ENCODE measurements around the gene EXOC2.

DNA sequence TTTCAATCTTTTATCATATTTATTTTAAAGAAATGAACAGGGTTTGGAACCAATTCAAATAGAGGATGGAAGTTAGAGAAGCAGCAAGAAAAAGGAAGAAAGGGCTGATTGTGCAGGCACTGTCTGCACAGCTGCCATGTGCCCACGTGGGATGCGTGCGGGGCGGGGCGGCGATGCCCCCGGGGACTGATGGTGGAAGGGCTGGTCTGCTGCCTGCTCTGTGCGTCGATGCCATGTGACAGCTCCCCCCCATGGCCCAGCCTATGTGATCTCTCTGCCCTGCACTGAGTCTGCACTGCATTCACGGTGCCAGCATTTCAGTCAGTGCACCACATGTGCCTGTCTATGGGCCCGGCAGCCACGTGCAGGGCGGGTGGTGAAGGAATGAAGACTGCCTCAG is 205.0 kb downstream of the EXOC2 start:
- TF ChIP-seq, protein P1, sequence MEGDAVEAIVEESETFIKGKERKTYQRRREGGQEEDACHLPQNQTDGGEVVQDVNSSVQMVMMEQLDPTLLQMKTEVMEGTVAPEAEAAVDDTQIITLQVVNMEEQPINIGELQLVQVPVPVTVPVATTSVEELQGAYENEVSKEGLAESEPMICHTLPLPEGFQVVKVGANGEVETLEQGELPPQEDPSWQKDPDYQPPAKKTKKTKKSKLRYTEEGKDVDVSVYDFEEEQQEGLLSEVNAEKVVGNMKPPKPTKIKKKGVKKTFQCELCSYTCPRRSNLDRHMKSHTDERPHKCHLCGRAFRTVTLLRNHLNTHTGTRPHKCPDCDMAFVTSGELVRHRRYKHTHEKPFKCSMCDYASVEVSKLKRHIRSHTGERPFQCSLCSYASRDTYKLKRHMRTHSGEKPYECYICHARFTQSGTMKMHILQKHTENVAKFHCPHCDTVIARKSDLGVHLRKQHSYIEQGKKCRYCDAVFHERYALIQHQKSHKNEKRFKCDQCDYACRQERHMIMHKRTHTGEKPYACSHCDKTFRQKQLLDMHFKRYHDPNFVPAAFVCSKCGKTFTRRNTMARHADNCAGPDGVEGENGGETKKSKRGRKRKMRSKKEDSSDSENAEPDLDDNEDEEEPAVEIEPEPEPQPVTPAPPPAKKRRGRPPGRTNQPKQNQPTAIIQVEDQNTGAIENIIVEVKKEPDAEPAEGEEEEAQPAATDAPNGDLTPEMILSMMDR (IDR thresholded peaks at IDR 0.05; ENCODE audit: insufficient read depth, low read depth, low read length), result no peak
- TF ChIP-seq EZH2 (IDR thresholded peaks at IDR 0.05; ENCODE audit: insufficient read depth, low read length), result no peak
